Gastroesophageal sphincter (tissue), 3 donors: ENCODE data around the gene MFSD2A.

ENCODE experiments used
- CTCF ChIP-seq, 4 experiments: fragments of 200-600 bp in 2 of 4; fragments of 450-650 bp in 2 of 4; sonication (generic) in 1 of 4; IDR thresholded peaks; one replicate each; pipeline ENCODE4 v1.5.1; 2017 to 2019; ENCODE audit warnings: antibody characterized with exemption in 4 of 4, mild to moderate bottlenecking in 2 of 4, moderate library complexity in 2 of 4
- EP300 ChIP-seq: sonication (generic); formaldehyde crosslinking; IDR thresholded peaks from one replicate; pipeline ENCODE4 v1.6.1; 2017; ENCODE audit warnings: antibody characterized with exemption, mild to moderate bottlenecking
- POLR2A ChIP-seq, 2 donors: fragments of 450-650 bp; IDR thresholded peaks; one replicate each; pipeline ENCODE4 v1.6.1; 2017; ENCODE audit warnings: antibody characterized with exemption in 2 of 2, mild to moderate bottlenecking in 2 of 2, moderate library complexity in 1 of 2
- POLR2AphosphoS5 ChIP-seq: sonication (generic); formaldehyde crosslinking; IDR thresholded peaks from one replicate; pipeline ENCODE4 v1.6.1; 2017; ENCODE audit warnings: antibody characterized with exemption

- TF ChIP-seq POLR2A (IDR thresholded peaks at IDR 0.05), result no peak
- TF ChIP-seq CTCF (IDR thresholded peaks at IDR 0.05), result no peak
- no peak for TF ChIP-seq POLR2AphosphoS5
- TF ChIP-seq EP300, result no peak
These were observed 48.5 kb downstream of the MFSD2A start for GRCh38 chr1:40003156-40004093.
